GM19438 (cell line): Measurements from ENCODE around the gene DNAH11.
"Not testable (repeated sequence)": the region's sequence is repeated elsewhere in the genome, so short reads cannot be mapped to it uniquely, and the experiment has no call there.

Experiments
- ATAC-seq: cut with Tn5 transposase; IDR thresholded peaks from one replicate; pipeline ENCODE4 v1.9.1; 2021; ENCODE audit warnings: low read depth; ENCODE audit not compliant: unreplicated experiment

DNAH11 gene

DNA sequence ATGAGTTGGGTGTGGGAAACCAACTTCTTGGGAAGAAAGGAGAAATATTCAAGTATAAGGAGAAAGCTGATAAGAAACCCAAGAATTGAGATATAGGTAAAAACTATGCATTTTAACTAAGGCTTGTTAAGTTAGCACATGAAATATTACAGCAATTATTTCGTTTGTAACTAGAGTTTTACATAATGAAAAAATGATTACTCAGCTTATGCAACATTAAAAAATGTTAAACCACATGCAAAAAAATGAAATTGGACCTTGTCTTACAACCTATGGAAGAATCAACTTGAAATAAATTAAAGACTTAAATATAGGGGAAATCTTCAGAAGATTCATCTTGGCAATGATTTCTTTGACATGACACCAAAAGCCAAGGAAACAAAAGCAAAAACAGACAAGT is 219.6 kb downstream of the DNAH11 start:
- ATAC-seq: no peak

DNA sequence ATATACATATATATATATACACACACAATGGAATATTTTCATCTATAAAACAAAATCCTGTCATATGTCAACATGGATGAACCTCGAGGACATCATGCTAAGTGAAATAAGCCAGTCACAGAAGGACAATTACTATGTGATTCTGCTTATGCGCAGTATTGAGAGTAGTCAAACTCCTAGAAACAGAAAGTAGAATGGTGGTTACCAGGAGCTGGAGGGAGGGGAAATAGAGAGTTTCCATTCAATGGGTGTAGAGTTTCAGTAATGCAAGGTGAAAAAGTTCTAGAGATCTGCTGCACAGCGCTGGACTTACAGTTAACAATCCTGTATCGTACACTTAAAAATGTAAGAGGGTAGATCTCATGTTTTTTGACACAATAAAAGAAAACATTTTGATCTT is 221.0 kb downstream of the DNAH11 start:
- no peak for ATAC-seq

DNA sequence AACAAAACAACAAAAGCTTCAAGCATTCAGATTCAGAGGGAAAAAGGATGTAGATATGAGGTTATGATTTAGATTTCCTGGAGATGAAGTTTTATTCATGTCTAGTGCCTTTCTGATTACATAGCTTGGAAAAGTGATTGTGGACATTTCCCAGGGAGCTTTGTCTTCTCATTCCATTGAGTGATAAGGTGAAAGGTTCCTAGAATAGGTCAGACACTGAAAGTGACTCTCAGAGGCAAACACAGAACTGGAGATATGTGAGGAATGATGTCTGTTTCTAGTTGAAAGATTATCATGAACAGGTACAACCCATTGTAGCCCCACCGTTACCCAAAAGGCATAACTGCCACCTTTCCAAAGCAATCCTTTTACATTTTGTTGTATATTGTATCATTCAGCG is 223.4 kb downstream of the DNAH11 start:
- ATAC-seq: no peak

DNA sequence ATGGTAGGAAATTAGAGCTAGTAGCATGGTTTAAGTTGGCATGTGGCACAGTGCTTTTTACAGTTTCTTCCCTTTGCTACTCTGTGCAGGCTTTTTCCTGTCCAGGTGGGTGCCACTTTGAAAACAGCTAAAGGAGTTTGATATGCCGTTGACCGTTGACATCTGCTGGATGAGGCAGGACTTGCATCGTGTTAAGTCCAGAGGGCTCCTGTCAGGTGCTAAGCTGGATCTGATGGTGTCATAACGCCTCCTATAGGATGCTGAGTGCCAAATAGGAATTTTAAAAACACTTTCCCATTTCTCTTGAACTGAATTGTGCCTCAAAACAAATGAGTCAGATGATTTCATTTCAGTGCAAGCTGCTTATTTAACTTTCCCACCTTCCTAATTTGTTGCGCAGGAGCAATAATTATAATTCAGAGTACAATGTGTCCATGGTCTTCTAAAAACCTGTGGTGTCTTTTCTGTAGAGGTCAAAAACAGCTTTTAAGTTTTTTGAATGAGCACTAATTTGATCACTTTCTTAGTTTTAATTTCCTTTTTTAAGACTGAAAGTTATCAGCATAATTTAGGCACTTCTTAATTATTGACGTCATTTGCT is 224.6 kb downstream of the DNAH11 start:
- peak; percentile 67 for ATAC-seq

DNA sequence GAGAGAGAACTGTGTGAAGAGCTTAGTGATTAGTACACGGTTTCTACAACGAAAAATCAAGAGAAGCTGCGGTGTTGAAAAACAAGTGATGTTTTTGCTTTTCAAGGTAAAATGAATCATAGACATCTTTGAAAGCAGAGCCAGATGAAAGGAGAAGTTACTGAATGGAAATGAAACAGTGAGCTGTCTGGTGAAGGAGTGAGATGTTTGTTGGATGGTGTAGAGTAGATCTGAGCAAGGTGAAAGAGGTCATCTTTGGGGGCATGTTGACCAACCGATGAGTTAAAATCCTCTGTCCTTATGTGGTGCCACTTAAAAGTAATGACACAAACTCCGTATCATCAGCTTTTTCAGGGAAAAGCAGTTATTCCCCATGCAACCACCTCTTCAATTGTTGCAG is 225.4 kb downstream of the DNAH11 start:
- ATAC-seq: no peak

DNA sequence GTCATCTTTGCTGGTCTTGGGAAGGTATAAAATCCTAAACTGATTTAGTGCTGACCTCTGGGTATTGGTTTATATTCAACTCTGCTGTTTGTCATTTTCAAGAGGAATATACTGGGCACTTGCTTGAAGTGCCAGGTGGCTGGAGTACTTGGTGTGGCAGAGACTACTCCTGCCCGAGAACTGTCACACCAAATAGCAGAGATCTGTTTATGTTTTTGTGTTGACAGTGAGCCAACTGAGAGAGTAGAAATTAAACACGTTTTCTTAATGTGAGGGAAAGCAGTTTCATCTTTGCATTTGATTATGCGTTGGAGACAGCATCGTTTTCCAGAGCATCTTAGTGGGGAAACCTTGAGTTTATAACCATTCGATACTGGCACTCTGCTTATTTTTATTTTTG is 228.4 kb downstream of the DNAH11 start:
- ATAC-seq: no peak

DNA sequence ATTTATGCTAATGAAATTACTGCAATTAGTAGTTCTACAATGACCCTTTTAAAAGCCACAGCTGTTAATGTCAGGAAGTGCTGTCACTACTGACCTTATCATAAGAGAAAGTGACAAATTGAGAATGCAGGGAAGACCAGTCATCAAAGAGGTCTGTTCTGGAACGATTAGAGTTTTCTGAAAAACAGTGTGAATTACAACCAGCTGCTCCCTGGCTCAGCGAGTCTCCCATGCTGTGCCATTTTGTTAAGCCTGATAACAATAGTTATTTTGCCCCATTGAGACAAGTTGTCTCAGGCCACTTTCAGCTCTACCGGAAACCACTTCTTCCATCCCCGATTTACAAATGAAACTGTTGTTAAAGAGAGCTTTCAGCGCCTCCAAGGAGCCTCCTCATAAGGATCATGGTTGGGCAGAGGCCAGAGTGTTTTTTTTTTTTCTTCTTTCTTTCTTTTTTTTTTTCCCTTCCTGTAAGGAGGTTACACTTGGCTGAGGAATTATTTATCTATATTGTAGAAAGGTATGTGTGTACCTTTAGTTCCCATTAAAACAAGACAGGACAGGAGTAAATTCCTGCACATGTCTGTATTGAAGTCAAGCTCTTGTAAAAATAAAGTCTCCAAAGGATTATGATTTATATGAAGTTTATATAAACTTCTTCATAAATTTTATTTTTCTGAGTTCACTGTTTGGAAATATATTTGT is 229.2 kb downstream of the DNAH11 start:
- no peak for ATAC-seq

DNA sequence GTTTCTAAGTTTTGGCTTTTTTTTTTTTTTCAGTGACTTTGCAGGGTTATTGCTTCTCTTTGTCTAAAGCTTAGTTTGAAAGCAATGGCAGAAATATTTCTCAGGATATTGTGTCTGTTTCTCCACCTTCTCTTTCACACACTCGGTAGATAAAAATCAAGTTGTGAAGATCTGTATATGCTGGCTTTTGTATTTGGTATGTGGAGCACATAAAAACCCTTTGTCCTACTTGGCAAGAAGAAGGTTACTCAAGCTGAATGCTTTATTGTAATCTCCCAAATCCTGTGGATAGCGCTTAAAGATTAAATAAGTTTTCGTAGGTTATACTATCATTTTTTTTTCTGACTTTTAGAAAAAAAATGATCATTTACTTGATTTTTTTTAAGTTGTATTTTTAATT is 230.5 kb downstream of the DNAH11 start:
- no peak for ATAC-seq

DNA sequence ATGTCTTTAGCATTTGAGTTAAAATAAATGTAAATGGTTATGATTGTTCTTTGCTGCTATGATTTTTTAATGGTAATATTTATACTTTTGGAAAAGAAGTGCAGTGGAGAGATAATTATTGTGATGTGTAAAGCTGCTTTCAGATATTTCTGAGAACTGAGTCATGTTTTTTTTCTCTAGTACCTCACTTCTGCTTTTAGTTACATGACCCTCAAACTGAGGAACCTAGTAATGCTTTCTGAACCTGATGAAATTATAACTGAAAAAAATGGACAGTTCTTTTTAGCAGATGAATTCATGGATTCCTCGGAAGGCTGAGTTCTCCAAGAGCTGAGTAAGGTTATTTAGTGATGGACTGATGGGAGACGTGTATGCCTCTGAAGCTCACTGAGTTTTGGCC is 235.1 kb downstream of the DNAH11 start:
- no peak for ATAC-seq

DNA sequence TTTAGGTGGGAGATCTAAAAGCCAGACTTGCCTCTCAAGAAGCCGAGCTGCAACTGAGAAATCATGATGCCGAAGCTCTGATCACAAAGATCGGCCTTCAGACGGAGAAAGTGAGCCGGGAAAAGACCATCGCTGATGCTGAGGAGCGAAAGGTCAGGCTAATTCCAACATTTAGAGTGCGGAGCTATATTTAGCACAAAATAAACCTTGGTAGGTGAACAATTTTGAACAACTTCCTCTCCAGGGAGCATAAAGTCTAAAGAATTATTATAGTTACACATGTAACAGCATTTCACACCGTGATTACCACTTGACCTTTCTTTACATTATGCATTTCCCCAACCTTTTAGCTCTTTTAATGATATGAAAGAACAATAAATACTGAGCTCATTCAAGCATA is 236.1 kb downstream of the DNAH11 start:
- ATAC-seq: no peak

DNA sequence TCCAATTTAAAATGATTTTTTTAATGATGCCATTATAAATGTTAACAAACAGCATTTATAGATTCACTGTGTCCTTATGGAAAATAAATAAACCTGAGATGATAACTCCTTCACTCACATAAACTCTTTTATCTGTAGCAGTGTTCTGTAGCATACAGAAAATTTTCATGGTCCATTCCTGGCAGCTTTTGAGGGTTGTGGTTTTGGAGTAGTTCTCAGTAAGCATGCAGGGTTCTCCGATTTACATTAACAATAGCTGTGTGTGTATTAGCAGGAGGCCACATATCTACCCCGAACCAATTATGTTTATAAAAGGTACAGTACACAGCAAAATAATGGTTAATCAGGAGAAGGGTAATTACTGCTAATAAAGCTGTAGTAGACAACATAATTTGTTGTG is 240.2 kb downstream of the DNAH11 start:
- ATAC-seq: no peak

DNA sequence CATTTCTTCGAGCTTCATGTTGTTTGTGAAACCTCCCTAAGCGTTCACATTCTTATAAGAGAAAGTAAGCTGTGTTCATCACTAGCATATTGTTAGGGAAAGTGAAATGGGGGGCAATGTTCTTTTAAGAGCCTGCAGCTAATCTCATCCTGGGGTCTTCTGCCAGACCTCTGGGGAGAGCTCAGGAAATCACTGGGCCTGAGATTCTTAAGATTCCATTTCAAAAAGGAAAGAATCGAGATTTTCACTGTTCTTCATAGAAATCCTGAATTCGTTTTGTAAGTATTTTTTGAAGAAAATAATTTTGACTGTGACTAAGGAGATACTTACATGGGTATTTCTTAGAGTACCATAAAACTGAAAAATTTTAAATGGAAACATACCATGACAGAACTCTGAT is 242.2 kb downstream of the DNAH11 start:
- no peak for ATAC-seq

DNA sequence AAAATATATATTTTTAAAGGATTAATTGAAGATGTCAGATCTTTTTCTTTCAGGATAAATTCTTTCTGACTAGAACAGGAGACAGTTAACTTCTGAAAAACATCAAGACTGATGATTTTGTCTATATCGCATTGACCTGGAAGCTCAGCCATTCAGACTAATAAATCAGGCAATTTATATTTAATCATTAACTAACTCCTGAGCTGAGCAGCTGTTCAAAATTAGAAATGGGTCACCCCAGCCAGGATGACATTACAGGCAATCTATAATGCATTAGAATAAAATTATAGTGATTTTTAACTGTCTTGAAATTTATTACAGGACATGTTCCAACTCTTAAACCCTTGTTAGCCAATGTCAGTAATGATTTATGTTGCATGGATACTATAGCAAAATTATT is 263.0 kb downstream of the DNAH11 start:
- no peak for ATAC-seq

DNA sequence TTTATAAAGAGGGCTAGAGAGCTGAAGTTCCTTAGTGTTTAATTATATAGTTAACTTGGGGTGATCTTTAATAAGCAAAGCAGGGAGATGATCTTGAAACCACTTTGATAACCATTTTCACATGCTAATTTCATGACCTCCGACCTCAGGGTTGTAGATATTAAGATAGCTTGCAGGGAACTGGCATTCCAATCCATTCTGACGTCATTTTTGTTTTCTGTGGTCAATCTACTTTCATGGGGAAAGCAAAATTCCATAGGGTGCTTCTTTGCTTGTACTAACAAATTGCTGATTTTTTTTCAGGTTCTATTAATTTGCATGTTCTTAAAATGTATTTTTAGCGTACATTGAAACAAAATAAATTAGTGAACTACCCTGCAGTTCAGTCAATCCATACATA is 263.5 kb downstream of the DNAH11 start:
- ATAC-seq: no peak

DNA sequence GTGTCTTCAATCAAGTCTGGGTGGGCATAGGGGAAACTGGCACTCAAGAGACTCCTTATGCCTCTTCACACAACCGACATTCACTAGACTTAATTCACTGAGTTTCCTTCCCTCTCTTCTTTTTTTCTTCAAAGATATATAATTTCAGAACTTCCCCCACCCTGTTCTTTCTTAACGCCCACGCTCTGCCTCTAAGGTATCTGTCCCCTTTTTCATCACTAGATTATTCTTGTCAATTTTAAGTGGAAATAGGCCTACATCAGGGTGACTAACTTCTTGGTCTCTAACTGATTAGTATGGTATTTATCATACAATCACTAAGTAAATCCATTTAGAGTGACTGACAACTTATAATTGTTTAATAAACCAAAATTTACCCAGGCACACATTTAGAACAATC is 276.2 kb downstream of the DNAH11 start:
- ATAC-seq: no peak

DNA sequence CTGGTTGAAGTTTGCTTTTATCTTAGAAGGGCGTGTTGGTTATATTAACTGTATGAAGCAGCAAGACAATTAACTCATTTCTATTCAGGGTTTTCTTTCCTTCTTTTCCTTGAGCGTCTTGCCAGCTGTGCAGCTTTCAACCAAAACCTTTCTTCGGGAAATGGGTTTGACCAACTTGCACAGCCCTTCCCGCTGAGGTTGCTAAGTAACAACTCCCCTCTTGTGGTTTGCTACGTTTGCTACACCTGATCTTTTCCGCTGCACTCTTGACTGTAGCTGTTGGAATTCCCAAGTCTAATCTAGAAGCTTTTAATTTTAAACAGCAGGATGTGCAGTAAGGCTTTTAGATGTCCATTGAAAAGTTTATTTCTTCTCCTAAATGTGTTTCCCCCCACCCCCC is 286.0 kb downstream of the DNAH11 start:
- no peak for ATAC-seq

DNA sequence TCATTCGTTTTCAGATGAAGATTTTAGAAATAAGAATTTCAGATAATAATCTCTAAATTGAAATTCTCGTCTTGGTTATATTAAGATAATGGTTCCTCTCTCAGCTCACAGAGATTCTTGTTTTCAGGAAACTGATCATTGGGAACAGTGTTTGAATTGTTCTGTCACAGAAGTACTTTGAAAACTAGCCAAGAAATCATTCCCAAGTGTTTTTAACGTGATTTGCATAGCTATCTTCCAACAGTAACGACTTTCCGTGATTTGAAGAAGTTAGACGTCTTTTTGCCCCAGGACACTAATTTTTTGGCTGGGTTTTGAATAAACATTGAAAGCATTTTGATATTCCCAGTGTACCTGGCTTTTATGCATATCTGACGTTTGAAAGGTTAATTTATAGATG is 286.9 kb downstream of the DNAH11 start:
- ATAC-seq: no peak

DNA sequence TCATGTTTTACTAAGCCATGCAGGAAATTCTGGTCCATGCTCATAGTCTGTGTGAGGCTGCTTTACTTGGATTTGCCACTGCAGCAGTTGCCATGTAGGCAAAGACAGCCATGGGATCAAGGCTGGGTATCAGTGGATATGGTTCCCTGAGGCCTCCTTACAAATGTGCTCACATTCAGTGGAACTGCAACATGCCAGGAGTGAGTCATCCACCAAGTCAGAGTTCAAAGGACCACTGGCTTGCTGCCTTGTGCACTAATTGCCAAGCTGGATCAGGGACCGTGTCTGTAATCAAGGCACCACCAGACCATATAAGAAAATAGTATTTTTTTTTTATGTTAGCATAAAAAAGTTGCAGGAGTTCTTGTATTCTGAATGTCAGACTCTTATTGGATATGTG is 301.9 kb downstream of the DNAH11 start:
- ATAC-seq: no peak

DNA sequence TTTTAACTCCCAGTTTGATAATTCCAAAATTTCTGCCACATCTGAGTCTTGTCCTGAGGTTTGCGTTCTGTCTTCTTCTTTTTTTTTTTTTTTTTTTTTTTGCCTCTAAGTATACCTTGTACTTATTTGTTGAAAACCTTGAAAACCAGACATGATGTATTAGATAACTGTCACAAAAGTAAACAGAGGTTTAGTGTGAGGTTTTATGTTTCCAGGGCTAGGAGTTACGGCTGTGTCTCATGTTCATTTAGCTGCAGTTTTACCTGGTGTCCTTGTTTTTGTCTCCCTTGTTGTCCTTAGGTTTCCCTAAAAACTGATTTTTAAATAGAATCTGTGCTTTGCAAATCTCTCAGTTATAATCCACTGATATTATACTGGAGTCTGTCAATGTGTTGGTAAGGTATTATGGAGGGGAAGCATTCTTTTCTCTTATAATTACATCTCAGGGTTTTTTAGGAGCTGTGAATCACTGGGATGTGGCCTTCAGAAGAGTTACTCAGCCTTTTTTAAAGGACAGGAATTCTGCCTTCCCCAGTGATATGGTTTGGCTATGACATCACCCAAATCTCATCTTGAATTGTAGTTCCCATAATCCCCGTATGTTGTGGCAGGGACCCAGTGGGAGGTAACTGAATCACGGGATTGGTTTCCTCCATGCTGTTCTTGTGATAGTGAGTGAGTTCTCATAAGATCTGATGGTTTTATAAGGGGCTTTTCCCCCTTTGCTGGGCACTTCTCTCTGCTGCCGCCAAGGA is 307.9 kb downstream of the DNAH11 start:
- no peak for ATAC-seq

DNA sequence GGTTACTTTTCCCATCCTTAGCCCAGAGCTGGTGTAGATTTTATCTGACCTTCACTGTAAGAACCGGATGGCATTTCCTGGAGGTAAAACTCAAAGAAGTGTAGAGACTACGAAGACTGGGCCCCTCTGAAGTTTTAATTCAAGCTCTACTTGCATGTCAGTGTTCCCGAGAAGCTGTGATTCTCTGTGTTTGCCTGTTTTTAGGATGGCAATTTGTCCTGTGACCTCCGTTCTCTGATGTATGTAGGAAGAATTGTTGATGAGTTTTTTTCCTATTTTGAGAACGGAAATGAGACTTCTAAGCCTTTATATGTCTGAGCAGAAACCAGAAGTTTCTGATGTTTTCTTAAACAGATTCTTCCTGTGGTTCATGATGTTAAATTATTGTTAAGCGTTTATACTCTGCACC is 308.7 kb downstream of the DNAH11 start:
- no peak for ATAC-seq

DNA sequence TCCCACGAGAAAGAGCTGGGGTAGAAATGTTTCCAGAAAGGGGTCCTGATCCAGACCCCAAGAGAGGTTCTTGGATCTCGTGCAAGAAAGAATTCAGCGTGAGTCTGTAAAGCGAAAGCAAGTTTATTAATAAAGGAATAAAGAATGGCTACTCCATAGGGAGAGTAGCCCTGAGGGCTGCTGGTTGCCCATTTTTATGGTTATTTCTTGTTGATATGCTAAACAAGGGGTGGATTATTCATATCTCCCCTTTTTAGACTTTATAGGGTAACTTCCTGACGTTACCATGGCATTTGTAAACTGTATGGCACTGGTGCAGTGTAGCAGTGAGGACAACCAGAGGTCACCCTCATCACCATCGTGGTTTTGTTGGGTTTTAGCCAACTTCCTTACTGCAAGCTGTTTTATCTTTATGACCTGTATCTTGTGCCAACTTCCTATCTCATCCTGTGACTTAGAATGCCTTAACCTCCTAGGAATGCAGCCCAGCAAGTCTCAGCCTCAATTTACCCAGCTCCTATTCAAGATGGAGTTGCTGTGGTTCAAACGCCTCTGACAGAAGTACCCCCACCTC is 322.9 kb downstream of the DNAH11 start:
- ATAC-seq: not testable (repeated sequence)

DNA sequence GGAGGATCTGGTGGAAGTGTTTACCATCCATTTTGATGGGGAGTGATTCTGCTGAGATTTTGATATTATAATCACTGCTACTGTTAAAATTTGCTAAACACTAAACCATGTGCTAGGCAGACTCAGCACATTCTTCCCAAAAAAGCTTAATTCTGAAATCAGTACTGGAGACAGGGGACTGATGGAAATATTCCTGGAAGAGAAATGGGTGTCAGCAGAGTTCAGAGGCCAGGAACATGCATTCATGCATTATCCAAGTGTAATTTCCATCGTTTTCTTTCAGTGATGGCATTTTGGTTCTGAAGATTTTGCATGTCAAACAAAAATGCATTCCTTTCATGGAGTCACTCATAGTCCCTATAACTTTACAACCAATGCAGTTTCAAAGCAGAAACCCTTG is 323.9 kb downstream of the DNAH11 start:
- ATAC-seq: no peak
